HG03135 (cell line): ENCODE measurements around the gene TMX2.

ENCODE experiments used
- ATAC-seq: cut with Tn5 transposase; IDR thresholded peaks from one replicate; pipeline ENCODE4 v1.9.1; 2021; ENCODE audit warnings: mild to moderate bottlenecking, moderate library complexity; ENCODE audit not compliant: unreplicated experiment

The TMX2 gene

GRCh38 chr11:57763568-57763967 lies 51.2 kb downstream of the TMX2 start:
- no peak for ATAC-seq

- no peak for ATAC-seq
Measured at GRCh38 chr11:57764021-57764420, 51.6 kb downstream of the TMX2 start.

GRCh38 chr11:57764566-57764965 lies 52.2 kb downstream of the TMX2 start:
- ATAC-seq: no peak

GRCh38 chr11:57764972-57765371 lies 52.6 kb downstream of the TMX2 start:
- no peak for ATAC-seq

- no peak for ATAC-seq
Measured at GRCh38 chr11:57770793-57771192, 58.4 kb downstream of the TMX2 start.

GRCh38 chr11:57771365-57771764 lies 59.0 kb downstream of the TMX2 start:
- no peak for ATAC-seq

GRCh38 chr11:57772562-57772961 lies 60.2 kb downstream of the TMX2 start:
- ATAC-seq: no peak

- ATAC-seq: no peak
Measured at GRCh38 chr11:57773026-57773598, 60.7 kb downstream of the TMX2 start.

GRCh38 chr11:57775491-57775890 lies 63.1 kb downstream of the TMX2 start:
- ATAC-seq: no peak

- ATAC-seq: no peak
Measured at GRCh38 chr11:57776031-57776521, 63.7 kb downstream of the TMX2 start.

GRCh38 chr11:57776577-57777210 lies 64.3 kb downstream of the TMX2 start:
- no peak for ATAC-seq

- ATAC-seq: no peak
Measured at GRCh38 chr11:57777969-57778317, 65.5 kb downstream of the TMX2 start.

GRCh38 chr11:57778318-57779037 lies 66.1 kb downstream of the TMX2 start:
- no peak for ATAC-seq

GRCh38 chr11:57779276-57779675 lies 66.9 kb downstream of the TMX2 start:
- ATAC-seq: no peak

- ATAC-seq: no peak
Measured at GRCh38 chr11:57781529-57781943, 69.1 kb downstream of the TMX2 start.

- ATAC-seq: no peak
Measured at GRCh38 chr11:57785072-57785471, 72.7 kb downstream of the TMX2 start.

- ATAC-seq: no peak
Measured at GRCh38 chr11:57786436-57786835, 74.0 kb downstream of the TMX2 start.

- ATAC-seq: no peak
Measured at GRCh38 chr11:57787006-57787604, 74.7 kb downstream of the TMX2 start.

GRCh38 chr11:57787920-57788702 lies 75.7 kb downstream of the TMX2 start:
- no peak for ATAC-seq

- ATAC-seq: no peak
Measured at GRCh38 chr11:57788703-57789088, 76.3 kb downstream of the TMX2 start.
